Adrenal gland (tissue), 12 donors: ENCODE results near the gene HYAL3. TPM values are rescaled to one million over a fixed set of nuclear protein-coding genes. Genes with fewer than 3 reads are reported as not detected.
A peak's percentile ranks its signal among the peaks of the same experiment; 100 is the strongest.
"Not testable (repeated sequence)": the region's sequence is repeated elsewhere in the genome, so short reads cannot be mapped to it uniquely, and the experiment has no call there.

ENCODE experiments used
- DNase-seq, 7 donors: peaks; one replicate each; pipeline ENCODE4 v3.0.0-alpha.2; 2019 to 2020
- H3K27ac ChIP-seq, 5 donors: fragments of 200-600 bp; sonication (generic) in 4 of 5; 1 replicate in 3 of 5; 2 replicates in 2 of 5; pipeline versions ENCODE4 v1.5.1 to v1.8.0; 2016 to 2020; ENCODE audit warnings: mild to moderate bottlenecking in 1 of 5
- H3K27me3 ChIP-seq: fragments of 200-600 bp; 2 replicates; pipeline ENCODE4 v1.8.0; 2021
- H3K36me3 ChIP-seq, 2 donors: fragments of 200-600 bp; replicated peaks in 1 of 2; 1 replicate in 1 of 2; 2 replicates in 1 of 2; pipeline versions ENCODE4 v1.5.1 to v1.8.0; 2018 to 2022
- H3K4me1 ChIP-seq, 2 donors: fragments of 200-600 bp; replicated peaks in 1 of 2; 1 replicate in 1 of 2; 2 replicates in 1 of 2; pipeline versions ENCODE4 v1.5.1 to v1.8.0; 2018 to 2021
- H3K4me3 ChIP-seq, 4 donors: fragments of 200-600 bp; sonication (generic) in 3 of 4; one replicate each; pipeline ENCODE4 v1.5.1; 2016 to 2018
- H3K9me3 ChIP-seq, 3 donors: fragments of 200-600 bp; sonication (generic) in 1 of 3; replicated peaks in 1 of 3; 1 replicate in 2 of 3; 2 replicates in 1 of 3; pipeline versions ENCODE4 v1.5.1 to v1.8.0; 2016 to 2021
- CTCF ChIP-seq, 6 experiments: fragments of 450-650 bp in 4 of 6; fragments of 200-600 bp in 2 of 6; sonication (generic) in 1 of 6; IDR thresholded peaks; 1 replicate in 5 of 6; 2 replicates in 1 of 6; pipeline versions ENCODE4 v1.5.1 to v1.8.0; 2016 to 2021; ENCODE audit warnings: antibody characterized with exemption in 6 of 6, mild to moderate bottlenecking in 2 of 6, moderate library complexity in 1 of 6
- POLR2A ChIP-seq, 2 donors: fragments of 450-650 bp; IDR thresholded peaks; one replicate each; pipeline ENCODE4 v1.6.1; 2017; ENCODE audit warnings: antibody characterized with exemption in 2 of 2, mild to moderate bottlenecking in 2 of 2, moderate library complexity in 1 of 2
- WGBS, 4 donors: extraction: QIAGEN DNeasy Blood & Tissue Kit in 2 of 4; methylation state at CpG; one replicate each; pipeline versions ENCODE4 v1.1.5 to v1.1.7; 2013 to 2017; 5-methylcytosine and 5-hydroxymethylcytosine counted together
- intact Hi-C, 2 donors: fragments of 100-400 bp; cut with DNase I; formaldehyde crosslinking; loops; one replicate each; pipeline versions ENCODE4 v1.14.1 to v1.15.0; 2022 to 2023
- polyA plus RNA-seq, 3 donors: library from polyadenylated mRNA; stranded (reverse); fragments of 200-250 nt in 2 of 3; fragments of 350-450 nt in 1 of 3; fragmentation: Illumina TruSeq in 1 of 3; extraction: RNeasy Lipid Tissue Mini Kit (QIAGEN cat#74804) in 1 of 3; gene quantifications; one replicate each; pipeline ENCODE4 v1.2.3, GENCODE V29; 2013 to 2014
- total RNA-seq, 9 donors: library from RNA; depleted of rRNA in 4 of 9; stranded (reverse); fragments of >200 nt in 4 of 9; fragments of 120-200 nt in 1 of 9; fragmentation: NEBNext Ultra II Directional in 1 of 9; extraction: Animal tissue kit (Norgen Biotek cat#: 25700) in 1 of 9; gene quantifications; one replicate each; pipeline versions ENCODE4 v1.1.0 to v1.2.4, GENCODE V29; 2013 to 2023
- donor health status: healthy with polysubstance abuse.
- donor health status: Bipolar disorder and iron deficiency.
- donor health status: DM: yes; HTN: yes; CAD: no.
- donor health status: DM: no; HTN: no; CAD: no.
- donor health status: DM: no; HTN: no; CAD: no.
- donor health status: DM: yes; HTN: yes; CAD: no.

The HYAL3 gene
- total and polyA plus RNA-seq, 12 donors = 1.7 to 6.8 (median 3.4) TPM

- H3K4me1 ChIP-seq = peaks cover 6 to 9% of the 10 kb centered on the region in 2 donors
- no peaks in the 10 kb centered on the region for H3K27me3 ChIP-seq
- no peaks in the 10 kb centered on the region for H3K9me3 ChIP-seq
- no peak for TF ChIP-seq CTCF (IDR thresholded peaks at IDR 0.05)
- TF ChIP-seq POLR2A (IDR thresholded peaks at IDR 0.05) = no peak
- DNase-seq = no peak
- 54 to 86% (median 80%) methylated on average over 1 of the region's 1 CpG for WGBS, 4 donors
- H3K4me3 ChIP-seq = no peak overlapping the region
- H3K36me3 ChIP-seq = peaks cover 0 to 30% of the 10 kb centered on the region in 2 donors
- no peak overlapping the region for H3K27ac ChIP-seq
- intact Hi-C loops = loop anchor here in 1 of 2 donors (5.0 to 10.0 kb wide), 2 partner anchors 45 to 162 kb away; no protein-coding TSS in a partner anchor
Measured at GRCh38 chr3:50287262-50287661, 11.9 kb downstream of the HYAL3 start.

GRCh38 chr3:50286322-50287227 is 12.6 kb downstream of the HYAL3 start:
- intact Hi-C loops = loop anchor here in 1 of 2 donors (5.0 to 10.0 kb wide), 2 partner anchors 46 to 162 kb away; no protein-coding TSS in a partner anchor
- no peak for TF ChIP-seq CTCF (IDR thresholded peaks at IDR 0.05)

GRCh38 chr3:50284121-50284520 is 15.1 kb downstream of the HYAL3 start:
- H3K27me3 ChIP-seq, H3K9me3 ChIP-seq, DNase-seq, H3K4me3 ChIP-seq, H3K4me1 ChIP-seq, H3K27ac ChIP-seq: not testable (repeated sequence)
- H3K36me3 ChIP-seq = peaks cover 0 to 19% of the 10 kb centered on the region in 2 donors
- 66 to 73% (median 70%) methylated on average over 6 of the region's 6 CpGs for WGBS, 4 donors
- intact Hi-C loops = loop anchor here in 1 of 2 donors (10.0 kb wide), 1 partner anchor 159 kb away; no protein-coding TSS in a partner anchor

More at GRCh38 chr3:50286322-50287227, 12.6 kb downstream of the HYAL3 start:
- H3K27ac ChIP-seq = no peak overlapping the region
- H3K4me1 ChIP-seq = peaks cover 5 to 7% of the 10 kb centered on the region in 2 donors
- DNase-seq = no peak
- H3K9me3 ChIP-seq = no peaks in the 10 kb centered on the region
- H3K4me3 ChIP-seq = no peak overlapping the region
- WGBS, 4 donors = 87 to 91% (median 88%) methylated on average over 18 to 28 of the region's 28 CpGs
- H3K27me3 ChIP-seq = no peaks in the 10 kb centered on the region
- peaks cover 0 to 30% of the 10 kb centered on the region in 2 donors for H3K36me3 ChIP-seq

- TF ChIP-seq POLR2A (IDR thresholded peaks at IDR 0.05) (no peak), CTCF (IDR thresholded peaks at IDR 0.05) (no peak)
- H3K36me3 ChIP-seq = peaks cover 0 to 24% of the 10 kb centered on the region in 2 donors
- H3K4me3 ChIP-seq = no peak overlapping the region
- 88 to 95% (median 91%) methylated on average over 6 to 8 of the region's 8 CpGs for WGBS, 4 donors
- peaks cover 4% of the 10 kb centered on the region for H3K27me3 ChIP-seq
- intact Hi-C loops = loop anchor here (5.0 to 10.0 kb wide), 2 partner anchors 87 to 155 kb away; partner anchors contain the start of gene GNAT1 (in 1 of the 2)
- DNase-seq = peak in 2 of 7 donors; percentile 8 to 21
- peaks cover 0 to 7% of the 10 kb centered on the region in 2 donors for H3K4me1 ChIP-seq
- H3K9me3 ChIP-seq = no peaks in the 10 kb centered on the region
- H3K27ac ChIP-seq = no peak overlapping the region
Measured at GRCh38 chr3:50279255-50280016, 19.8 kb downstream of the HYAL3 start.
